Measurements from ENCODE around the gene TRIM38. TPM values are rescaled to one million over a fixed set of nuclear protein-coding genes. Genes with fewer than 3 reads are reported as not detected.

The TRIM38 gene
- polyA plus RNA-seq, 4 donors, result 8.8 to 10.9 (median 10.3) TPM

DNA sequence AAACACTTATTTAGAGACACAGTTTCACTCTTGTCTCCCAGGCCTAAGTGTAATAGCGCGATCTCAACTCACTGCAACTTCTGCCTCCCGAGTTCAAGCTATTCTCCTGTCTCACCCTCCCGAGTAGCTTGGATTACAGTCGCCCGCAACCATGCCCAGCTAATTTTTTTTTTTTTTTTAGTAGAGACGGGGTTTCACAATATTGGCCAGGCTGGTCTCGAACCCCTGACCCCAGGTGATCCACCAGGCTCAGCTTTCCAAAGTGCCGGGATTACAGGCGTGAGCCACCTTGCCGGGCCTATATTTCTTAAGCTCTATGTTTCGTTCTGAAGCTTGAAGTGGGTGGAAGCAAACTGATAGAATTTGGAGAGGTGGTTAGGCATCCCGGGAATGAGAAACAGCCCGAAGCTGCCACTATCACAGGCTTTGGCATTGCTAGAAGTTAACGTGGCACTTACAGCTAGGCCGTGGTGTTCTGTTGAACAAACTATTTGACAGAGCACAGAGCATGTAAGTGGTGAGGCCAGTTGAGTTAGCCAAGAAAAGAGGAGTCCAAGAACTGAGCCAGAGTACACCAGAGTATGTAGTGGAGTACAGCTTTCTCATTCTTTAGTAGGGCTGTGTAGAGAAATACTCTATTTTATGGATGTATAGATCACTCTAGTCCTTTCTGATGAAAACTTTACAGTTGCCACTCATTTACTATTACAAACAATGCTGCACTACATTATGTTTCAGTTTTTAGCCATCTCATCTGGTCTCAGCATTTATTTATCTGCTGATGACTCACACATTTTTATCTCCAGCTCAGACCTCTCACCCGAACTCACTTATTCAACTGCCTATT is 62.7 kb downstream of the TRIM38 start:
- DNase-seq (ENCODE audit: low read depth in 4 of 4, low spot score in 3 of 4), result no peak

DNA sequence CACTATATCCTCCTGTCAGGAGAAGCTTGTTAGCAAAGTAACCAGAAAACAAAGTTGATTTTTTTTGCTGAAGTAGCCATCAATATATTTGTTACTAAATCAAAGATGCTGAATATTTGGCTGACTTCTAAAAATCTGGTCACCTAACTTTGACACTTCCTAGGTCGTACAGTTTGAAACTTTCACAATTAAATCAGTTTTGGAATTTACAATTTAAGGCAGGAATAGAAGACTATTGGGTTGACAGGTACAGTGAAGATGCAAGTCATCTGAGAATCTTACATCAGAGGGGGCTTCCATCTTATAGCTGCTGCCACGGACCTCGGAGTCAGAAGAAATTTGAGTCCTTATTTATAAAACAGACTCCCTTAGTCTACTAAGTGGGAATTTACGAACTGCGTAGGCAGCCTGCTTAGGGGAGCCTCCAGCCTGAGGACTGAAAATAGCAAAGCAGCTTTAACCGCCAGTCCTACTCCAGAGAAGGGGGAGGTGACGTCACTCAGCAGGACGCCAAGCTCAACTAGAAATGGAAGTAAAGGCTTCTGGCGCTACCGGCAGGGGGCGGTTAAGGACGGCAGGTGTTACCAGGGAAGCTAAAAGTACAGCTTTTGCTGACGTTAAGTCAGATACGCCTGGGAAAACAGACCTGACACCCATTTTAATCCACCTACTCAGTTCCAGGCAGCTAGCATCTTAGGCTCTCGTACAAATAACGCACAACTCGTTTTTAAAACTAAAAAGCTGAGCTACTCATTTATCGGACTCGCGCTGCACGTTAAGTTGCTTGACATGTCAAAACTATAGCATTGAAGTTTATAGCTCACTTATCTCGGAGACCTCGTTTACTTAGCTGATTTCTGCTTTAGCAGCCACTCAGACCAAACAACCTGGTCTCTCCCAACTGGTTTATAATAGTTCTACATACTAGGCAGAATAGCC is 63.6 kb downstream of the TRIM38 start:
- peak; percentile 87 to 94 (median 93) for DNase-seq (ENCODE audit: low read depth in 4 of 4, low spot score in 3 of 4)

DNA sequence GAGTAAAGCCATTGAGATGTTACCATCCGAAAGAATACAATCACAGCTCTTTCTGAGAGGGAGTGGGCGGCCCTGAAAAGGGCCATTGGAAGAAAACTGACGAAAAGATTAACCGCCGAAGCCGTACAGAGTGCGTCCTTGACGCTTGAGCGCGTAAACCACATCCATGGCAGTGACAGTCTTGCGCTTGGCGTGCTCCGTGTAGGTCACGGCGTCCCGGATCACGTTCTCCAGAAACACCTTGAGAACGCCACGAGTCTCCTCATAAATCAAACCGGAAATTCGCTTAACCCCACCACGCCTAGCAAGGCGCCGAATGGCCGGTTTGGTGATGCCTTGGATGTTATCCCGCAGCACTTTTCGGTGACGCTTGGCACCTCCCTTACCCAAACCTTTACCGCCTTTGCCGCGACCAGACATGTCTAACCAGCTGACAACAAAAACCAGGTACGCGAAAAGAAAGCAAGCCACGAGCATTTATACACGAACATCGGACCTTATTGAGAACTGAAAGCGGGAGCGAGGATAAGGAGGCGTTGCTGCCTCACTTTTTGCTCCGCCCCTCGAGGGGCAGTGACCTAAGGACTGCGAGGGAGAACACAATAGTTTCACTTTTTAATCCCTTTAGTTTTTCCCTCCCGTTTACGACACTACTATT is 64.4 kb downstream of the TRIM38 start:
- peak; percentile 99 for DNase-seq (ENCODE audit: low read depth in 4 of 4, low spot score in 3 of 4)

DNA sequence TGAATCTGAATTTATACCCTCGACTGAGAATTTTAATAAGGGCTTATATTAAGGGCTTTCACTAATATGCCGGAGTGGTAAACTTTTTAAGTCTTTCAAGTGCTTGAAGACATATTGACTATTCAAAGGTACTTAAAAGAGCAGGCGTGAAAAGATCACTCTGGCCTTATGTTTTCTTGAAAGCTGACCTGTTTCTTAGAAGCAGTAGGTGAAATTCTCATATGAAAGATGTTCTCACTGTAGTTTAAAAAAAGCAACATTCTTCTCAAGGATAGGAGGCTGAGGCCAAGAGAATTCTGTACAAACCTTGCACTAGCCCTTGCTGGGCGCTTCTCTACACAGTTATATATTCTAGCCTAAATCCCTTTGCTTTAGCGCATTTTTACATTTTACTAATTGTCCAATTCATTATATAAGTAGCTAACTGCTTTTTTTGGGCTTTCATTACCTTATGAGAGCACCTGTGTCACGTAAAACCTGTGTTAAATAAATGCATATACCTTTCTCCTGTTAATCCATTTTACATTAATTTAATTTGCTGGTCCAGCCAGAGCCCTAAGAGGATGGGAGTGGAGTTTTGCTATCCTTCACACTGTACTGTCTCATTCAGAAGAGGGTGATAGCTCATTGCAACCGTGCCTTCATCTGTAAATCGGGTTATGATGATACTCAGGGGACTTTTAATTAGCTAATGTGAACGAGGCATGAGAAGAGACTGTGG is 65.0 kb downstream of the TRIM38 start:
- DNase-seq (ENCODE audit: low read depth in 4 of 4, low spot score in 3 of 4), result no peak

DNA sequence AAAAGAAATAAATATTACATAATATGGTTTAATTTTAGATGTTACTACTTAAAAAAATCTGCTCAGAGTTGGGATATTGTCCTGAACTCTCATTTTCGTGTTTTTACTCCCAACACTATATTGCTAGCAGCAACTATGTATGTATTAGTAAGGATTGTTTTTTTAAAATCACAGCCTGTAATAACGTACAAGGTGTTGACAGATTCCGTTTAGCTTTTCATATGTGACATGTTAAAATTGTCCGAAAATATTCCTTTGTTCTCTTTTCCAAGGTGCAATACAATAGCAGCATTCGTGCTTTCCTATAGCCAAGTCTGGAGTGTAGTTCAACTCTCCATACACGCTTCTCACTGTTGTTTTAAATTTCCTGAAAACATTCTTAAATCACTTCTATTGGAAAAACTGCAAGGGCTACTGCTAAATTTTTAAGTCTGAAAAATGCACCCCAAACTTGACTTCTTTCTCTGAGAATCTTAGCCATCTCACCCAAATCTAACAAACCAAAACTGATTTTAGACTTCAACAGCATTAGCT is 65.7 kb downstream of the TRIM38 start:
- no peak for DNase-seq (ENCODE audit: low read depth in 4 of 4, low spot score in 3 of 4)

DNA sequence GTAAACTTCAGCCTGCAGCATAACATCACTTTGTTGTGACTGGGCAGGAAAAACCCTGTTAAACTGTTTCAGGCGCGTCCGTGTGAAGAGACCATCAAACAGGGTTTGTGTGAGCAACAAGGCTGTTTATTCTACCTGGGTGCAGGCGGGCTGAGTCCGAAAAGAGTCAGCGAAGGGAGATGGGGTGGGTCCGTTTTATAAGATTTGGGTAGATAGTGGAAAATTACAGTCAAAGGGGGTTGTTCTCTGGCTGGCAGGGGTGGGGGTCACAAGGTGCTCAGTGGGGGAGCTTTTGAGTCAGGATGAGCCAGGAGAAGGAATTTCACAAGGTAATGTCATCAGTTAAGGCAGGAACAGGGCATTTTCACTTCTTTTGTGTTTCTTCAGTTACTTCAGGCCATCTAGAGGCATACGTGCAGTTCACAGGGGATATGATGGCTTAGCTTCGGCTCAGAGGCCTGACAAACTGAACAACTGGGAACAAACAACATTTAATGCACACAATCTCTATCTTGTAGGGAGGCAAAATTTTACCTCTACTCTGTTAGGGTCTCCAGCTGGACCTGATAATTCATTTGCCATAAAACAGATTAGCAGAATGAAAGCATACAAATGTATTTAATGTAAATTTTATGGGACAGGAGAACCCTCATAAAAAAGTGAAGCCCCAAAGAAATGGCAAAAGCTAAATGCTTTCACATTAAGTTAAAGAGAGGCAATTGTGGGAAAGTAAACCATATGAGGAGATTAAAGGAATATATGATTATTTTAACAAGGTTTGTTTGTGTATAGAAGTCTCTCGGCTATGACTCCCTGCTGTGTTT is 66.4 kb downstream of the TRIM38 start:
- DNase-seq (ENCODE audit: low read depth in 4 of 4, low spot score in 3 of 4), result no peak

DNA sequence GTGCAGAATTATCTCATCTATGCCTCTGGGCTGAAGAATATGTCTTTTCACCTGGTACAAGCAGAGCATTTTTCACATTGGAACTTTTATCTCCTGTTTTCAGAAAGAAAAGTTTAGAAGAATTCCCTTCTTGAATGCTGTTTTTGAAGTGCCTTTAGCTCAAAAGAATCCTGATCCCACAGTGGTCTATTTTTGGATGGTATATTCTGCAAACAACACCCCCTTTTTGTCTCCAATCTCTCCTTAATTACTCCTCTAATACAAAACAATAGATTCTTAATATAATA is 66.9 kb downstream of the TRIM38 start:
- no peak for DNase-seq (ENCODE audit: low read depth in 4 of 4, low spot score in 3 of 4)

DNA sequence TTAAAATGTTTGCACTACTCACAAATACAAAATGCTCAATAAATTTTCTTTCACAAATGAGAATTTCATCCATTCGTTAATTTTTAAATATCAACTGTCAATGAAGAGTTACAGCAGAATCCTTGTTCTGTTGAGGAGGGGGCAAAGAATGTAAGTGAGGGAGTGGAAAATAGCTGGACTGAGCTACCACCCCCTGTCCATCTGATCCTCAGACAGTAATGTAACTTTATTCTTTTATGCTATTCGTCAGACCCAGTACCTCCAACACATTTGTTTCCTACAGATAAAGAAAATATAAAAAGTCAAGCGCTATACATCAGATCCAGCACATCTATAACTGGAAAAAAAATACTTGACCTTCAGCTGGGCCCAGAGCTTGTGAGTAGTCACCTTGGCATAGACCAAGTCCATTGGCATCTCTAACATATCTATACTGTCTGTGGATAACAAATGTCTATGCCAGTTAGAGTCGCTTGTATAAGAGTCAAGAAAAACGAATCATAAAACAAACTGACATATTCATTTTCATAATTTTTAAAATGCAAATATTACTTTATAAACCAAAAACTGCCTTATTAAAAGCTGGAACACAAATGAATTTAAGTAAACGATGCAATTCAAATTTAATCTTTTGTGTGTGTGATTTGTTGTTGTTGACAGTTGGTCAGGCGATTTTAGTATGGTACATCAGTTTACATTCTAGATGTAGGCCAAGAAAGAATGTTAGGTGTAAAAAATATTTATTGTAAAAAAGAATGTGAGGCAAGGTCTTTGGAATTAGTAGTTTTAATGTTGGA is 67.5 kb downstream of the TRIM38 start:
- DNase-seq (ENCODE audit: low read depth in 4 of 4, low spot score in 3 of 4), result no peak

DNA sequence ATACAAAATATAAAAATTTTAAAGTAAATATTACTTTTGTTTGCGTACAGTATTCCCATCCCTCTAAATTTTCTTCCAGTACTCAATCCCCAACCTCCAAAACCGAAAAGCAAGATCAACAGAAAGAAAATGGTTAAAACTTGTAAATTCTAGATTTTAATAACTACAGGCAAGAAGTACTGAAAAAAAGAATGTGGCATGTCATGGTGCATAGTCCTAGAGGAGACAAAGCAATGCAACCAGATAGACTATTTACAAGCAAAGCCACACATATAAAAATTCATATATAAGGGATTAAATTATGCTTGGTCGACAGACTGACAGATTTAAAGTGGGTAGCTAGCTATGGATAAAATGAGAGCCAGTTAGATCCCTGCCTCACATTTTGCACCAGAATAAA is 68.1 kb downstream of the TRIM38 start:
- DNase-seq (ENCODE audit: low read depth in 4 of 4, low spot score in 3 of 4), result no peak

DNA sequence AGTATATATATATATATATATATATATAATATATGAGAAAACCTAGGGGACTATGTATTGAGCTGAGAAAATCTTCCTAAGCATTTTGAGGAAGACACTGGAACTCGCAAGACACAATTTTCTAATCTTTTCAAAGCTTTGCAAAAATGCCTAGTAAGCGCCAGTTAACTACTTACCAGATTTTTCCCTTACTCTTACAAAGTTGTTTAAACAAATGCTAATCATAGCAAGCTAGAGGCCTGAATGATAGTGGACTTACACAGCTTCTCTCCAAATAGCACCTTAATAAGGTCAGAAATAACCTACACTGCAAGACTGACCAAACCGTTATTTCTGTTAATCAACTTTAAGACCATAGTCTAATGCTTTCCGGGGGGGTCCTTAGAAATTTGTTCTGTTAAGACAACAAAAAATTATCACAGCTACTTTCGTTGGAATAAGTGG is 68.6 kb downstream of the TRIM38 start:
- no peak for DNase-seq (ENCODE audit: low read depth in 4 of 4, low spot score in 3 of 4)

DNA sequence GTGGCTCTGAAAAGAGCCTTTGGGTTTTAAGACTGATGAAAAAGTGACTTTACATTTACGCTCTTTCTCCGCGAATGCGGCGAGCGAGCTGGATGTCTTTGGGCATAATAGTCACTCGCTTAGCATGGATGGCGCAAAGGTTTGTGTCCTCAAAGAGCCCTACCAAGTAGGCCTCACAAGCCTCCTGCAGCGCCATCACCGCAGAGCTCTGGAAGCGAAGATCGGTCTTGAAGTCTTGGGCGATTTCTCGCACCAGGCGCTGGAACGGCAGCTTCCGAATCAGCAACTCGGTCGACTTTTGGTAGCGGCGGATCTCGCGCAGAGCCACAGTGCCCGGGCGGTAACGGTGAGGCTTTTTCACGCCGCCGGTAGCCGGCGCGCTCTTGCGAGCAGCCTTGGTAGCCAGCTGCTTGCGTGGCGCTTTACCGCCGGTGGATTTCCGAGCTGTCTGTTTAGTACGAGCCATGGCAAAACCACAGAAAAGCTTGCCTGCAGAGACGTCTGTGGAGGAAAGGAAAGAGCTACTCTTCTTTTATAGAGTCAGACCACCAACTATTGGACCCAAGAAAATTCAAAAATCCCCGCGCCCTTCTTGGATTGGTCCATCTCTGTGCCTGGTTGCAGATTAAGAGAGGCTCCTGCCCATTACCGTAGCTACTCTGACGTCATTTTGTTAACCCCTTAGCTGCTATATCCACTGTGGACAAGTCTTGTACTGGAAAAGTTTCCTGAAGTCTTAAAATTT is 69.2 kb downstream of the TRIM38 start:
- DNase-seq (ENCODE audit: low read depth in 4 of 4, low spot score in 3 of 4), result peak; percentile 90 to 98 (median 97)

DNA sequence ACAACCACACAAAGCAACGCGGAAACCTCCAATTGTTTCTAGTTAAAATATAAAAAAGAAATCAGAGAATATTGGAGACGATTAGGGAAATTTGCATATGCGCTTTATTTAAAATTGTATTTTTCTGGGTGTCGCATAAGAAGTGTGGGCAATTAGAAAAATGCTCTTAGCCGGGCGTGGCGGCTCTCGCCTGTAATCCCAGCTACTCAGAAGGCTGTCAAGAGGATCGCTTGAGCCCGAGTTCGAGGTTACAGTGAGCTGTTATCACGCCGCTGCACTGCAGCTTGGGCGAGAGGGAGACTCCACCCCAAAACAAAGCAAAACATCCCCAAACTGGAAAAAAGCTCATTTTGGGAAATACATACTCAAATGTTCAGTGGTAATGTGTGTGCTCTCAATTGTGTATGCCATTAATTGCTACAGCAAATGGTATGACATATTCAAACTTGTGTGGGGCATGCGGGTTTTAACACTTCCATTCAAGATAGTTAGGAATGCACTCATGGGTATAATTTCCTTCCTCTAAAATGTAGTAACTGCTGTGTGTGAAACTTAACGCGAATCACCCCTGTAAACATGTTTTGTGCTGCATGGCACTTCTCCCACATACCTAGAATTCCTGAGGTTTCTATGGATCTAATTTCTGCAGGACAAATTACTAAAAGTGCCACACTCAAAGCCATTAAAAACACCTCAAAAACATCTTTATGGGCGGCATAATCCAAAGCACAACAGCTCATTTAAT is 69.9 kb downstream of the TRIM38 start:
- DNase-seq (ENCODE audit: low read depth in 4 of 4, low spot score in 3 of 4), result no peak

DNA sequence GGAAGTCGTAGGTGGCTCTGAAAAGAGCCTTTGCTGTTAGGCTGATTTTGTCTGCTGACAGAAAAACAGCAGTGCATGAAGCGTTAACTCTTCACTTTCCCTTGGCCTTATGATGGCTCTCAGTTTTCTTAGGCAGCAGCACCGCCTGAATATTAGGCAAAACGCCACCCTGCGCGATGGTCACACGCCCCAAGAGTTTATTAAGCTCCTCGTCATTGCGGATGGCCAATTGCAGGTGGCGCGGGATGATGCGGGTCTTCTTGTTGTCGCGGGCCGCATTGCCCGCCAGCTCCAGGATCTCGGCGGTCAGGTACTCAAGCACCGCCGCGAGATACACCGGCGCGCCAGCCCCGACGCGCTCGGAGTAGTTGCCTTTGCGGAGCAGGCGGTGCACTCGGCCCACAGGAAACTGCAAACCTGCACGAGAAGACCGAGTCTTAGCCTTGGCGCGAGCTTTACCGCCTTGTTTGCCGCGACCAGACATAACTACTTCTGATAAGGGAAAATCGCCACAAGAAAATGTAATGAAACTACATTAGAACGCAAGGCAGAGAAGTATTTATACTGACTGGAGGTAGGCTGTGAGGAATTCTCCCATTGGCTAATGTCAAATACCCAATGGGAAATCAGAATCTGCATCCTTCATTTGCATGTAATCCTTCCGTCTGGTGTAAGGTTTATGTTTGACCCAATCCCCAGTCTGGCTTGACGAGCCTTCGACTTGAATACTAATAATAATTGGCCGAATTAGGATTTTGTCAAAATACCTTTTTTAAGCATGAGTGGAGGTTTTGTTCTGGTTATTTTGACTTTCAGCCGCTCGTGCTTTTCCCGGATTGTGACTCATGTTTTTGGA is 70.7 kb downstream of the TRIM38 start:
- DNase-seq (ENCODE audit: low read depth in 4 of 4, low spot score in 3 of 4), result peak in 3 of 4 donors; percentile 82 to 93 (median 92)

DNA sequence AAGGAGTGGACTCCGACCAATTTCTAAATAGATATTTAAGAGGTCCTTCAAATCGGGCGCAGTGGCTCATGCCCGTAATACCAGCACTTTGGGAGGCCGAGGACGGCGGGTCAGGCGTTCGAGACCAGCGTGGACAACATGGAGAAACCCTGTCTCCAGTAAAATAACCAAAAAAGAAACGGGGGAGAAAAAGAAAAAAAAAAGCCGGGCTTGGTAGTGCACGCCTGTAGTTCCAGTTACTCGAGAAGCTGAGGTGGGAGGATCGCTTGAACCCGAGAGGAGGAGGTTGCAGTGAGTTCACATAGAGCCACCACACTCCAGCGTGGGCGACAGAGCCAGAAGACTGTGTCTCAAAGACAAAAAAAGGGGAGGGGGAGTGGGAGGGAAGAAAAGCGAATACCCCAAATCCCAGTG is 71.3 kb downstream of the TRIM38 start:
- DNase-seq (ENCODE audit: low read depth in 4 of 4, low spot score in 3 of 4), result no peak

DNA sequence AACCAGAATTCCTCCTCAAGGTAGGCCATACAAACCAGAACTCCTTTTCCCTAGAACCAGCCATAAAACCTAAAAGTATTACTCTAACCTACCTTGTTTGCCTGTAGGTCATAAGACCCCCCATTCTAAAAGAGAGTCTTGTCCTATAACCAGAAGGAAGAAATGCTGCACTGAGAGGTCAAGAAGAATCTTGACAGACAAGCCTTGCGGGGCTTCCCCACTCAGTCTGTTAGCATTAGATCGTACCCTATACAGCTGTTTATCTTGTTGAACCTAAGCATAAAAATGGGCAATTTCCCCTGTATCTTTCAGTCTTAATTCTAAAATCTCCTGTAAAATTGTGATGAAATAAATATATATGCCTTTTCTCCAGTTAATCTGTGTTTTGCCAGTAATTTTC is 72.3 kb downstream of the TRIM38 start:
- no peak for DNase-seq (ENCODE audit: low read depth in 4 of 4, low spot score in 3 of 4)
